GDM1 (cell line): ENCODE data around the gene PPP2R2D.
A peak's percentile ranks its signal among the peaks of the same experiment; 100 is the strongest.

ENCODE experiments used
- DNase-seq: peaks from one replicate; lab custom pipeline; 2025; lab: John Stamatoyannopoulos, UW

Gene PPP2R2D

DNA sequence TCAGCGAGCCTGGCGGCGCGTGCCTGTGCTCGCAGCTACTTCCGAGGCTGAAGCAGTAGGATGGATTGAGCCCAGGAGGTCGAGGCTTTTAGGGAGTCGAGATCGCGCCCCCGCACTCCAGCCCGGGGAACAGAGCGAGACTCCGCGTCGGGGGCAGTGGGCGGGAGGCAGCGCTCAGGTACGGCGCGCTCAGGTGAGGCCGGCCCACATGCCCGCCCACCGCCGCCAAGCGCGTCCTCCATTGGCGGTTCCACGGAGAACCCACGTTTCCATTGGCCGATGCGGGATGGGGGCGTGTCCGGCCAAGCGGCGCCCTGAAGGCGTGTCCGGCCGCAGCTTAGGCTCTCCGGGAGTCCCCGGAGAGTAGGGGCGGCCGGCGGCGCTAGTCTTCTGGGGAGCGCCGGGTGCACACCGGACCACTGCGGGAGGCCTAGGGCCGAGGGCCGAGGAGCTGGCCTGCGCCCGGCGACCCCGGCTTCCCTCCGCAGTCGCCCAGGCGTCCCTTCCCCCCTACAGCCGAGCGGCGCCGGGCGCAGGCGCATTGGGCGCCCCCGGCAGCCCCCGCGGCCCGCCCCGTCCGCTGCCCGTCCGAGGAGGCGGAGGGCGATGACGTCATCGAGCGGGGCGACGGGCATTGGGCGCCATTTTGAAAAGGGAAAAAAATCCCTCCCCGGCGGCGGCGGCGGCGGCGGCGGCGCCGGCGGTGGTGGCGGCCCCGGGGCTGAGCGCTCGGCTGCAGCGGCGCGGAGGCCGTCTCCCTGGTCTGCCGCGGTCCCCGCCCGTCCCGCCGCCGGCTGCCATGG is at the start of gene PPP2R2D:
PPP2R2D (plus strand) TSS at position 659 of the 803 bp plus-strand sequence; CDS start at position 800, 141 bp downstream.
- peak; percentile 87 for DNase-seq

- DNase-seq: no peak
These were observed 49.5 kb upstream of the PPP2R2D start for GRCh38 chr10:131851346-131851745.

DNA sequence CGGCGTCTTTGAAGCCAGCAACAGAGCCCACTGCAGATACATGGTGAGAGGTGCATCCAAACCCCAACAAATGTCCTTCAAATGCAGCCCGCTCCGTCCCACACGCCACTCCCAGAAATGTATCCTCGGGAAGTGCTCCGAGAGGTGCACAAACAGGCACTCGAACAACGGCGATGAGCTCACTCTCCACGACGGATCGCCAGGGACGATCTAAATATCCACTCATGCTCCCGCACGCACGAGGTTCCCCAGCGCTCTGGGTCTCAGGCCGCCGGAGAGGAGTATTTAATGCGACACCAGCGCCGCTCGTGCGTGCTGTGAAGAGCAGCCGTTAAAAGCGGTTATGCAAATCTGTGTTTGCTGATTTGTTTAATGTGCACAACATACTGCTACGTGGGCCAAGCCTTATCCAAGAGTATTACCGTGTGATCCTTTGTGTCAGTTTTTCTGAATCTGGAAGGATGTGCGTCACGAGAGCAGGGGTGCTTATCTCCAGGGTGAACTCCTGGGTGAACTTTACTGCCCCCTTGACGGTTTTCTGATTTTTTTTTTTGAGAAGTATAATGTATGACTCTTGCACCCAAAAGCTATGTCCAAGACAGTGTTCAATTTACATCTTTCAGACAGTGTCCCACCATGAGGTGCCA is 48.5 kb upstream of the PPP2R2D start:
- DNase-seq: no peak

GRCh38 chr10:131852823-131853609 is 47.8 kb upstream of the PPP2R2D start:
- DNase-seq: no peak

GRCh38 chr10:131853610-131853964 is 47.2 kb upstream of the PPP2R2D start:
- DNase-seq: no peak

GRCh38 chr10:131854579-131855335 is 46.1 kb upstream of the PPP2R2D start:
- DNase-seq: no peak

- DNase-seq: no peak
These were observed 45.1 kb upstream of the PPP2R2D start for GRCh38 chr10:131855461-131856401.

DNA sequence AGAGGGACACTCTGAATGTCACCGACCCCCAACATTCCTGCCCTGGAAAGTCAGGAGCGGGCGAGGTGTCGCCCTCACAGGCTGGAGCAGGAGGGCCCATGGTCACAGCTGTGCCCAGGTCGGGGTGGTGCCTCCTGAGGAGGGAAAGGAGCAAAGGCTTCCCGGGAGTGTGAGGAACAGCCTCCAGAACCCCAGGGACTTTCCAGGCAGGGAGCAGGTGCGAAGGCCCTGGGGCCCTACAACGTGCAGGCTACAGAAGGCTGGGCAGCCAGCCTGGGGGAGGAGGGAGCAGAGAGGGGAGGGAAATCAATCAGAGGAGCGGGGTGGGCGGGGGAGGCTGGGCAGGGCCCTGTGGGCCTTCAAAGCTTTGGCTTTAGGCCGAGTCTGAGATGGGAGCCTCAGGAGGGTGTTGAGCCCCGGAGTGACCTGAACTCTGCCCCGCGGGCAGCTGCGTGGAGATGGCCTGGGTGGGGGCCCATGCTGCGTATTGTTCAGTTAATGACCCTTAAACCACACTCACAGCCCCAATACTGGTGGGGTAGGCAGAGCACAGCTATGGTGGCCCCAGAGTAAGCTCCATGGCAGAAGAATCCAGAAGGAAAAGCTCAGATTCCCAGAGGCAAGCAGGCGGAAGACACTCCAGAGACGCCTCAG is 44.2 kb upstream of the PPP2R2D start:
- no peak for DNase-seq

- no peak for DNase-seq
These were observed 43.4 kb upstream of the PPP2R2D start for GRCh38 chr10:131857156-131858117.

GRCh38 chr10:131858118-131858515 is 42.7 kb upstream of the PPP2R2D start:
- no peak for DNase-seq

DNA sequence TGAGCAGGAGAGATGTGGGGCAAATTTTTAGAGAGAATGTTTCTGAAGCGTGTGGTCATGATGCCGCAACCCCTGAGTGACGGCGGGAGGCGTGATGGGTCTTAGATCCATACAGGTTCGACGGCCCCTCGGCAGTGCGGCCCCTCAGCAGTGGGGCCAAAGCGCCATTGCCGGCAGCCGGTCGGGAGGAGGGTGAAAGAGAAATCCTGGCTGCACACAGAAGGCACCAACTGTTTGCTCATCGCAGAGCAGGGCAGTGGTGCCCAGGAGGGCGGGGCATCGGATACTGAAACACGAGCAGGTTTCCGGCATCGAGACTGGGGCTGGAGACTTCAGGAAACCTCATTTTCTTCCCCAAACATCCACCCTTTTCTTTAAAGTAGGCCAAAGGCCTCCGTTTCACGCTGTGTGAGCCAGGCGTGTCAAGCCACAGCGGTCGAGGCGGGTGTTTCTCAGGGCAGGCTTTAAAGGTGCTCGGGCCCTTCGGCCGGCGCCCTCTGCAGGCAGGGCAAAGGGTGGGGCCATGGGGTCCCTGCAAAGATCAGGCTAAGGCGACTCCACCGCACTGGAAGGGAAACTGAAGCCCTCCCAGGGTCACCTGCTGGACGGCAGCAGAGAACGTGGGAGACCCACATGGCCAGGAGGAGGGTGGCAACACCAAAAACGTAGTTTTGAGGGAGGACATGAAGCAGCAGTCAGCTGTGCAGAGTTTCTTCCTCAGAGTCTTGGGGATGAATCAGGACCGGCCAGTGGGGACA is 42.0 kb upstream of the PPP2R2D start:
- no peak for DNase-seq

DNA sequence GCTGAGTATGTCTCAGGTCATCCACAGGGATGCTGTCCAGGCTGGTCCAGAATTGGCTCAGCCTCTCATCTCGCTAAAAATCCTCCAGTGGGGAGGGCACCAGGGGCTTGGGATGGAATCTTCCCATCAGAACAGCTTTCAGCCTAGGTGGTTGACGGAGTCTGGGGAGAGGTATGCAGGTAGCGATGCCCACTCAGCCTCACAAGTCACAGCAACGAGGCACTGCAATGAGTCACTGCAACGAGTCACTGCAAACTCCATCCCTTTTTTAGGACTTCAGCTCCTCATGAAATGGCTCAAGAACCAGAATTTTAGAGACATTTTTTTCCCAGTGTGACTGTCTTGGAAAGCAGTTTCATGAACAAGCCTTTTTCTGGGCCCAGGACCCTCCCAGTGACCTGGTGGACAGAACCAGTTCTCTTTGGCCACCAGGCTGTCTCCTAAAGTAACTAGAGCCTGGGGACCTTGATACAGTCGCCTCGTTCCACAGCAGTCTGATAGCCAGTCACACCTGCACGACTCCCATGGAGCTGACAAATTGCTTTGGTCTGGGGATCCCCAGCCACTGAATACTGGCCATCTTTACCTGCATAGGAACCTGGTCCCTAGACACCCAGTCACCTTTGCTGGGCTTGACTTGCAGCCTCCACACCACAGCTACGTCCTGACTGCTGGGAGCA is 41.3 kb upstream of the PPP2R2D start:
- no peak for DNase-seq

DNA sequence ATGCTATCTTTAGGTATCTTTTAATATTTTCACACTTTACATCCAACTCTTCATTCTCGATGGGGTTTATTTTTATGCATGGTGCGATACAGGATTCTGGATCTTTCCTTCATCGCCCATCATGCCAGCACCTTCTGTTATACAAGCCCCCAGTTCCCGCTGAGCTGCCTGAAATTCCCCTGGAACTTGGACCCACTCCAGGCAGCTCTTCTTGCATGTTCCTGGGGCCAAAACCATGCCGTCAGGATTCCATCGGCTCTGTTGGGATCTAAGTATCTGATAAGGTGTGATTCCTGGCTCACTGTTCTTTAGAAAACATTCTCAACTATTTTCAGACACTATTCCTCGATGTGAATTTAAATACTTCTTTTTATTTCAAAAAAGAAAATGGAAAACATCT is 40.5 kb upstream of the PPP2R2D start:
- DNase-seq: no peak

DNA sequence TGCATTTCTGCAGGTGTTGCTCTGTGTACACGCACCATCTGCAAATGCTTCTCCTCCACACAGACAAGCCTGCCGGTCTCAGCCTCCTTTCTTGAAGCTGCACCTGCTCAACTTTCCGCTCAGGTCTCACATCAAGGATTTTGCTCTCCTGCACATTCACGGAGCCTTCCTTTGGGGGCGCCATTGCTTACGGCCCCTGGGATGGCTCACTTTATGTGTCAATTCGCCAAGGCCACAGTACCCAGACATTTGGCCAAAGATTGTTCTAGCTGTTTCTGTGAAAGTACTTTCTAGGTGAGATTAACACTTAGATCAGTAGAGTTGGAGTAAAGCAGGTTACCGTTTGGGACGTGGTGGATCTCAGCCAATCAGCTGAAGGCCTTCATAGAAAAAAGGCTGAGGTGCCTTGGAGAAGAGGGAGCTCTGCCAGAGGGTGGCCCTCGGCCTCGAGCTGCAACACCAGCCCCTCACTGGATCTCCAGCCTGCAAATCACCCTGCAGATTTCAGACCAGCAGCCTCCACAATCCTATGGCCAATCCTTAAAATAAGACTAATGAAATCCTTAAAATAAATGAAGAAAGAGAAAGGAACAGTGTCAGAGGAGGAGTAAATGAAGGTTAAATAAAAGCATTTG is 39.9 kb upstream of the PPP2R2D start:
- DNase-seq: no peak

- no peak for DNase-seq
These were observed 38.3 kb upstream of the PPP2R2D start for GRCh38 chr10:131862548-131862947.

DNA sequence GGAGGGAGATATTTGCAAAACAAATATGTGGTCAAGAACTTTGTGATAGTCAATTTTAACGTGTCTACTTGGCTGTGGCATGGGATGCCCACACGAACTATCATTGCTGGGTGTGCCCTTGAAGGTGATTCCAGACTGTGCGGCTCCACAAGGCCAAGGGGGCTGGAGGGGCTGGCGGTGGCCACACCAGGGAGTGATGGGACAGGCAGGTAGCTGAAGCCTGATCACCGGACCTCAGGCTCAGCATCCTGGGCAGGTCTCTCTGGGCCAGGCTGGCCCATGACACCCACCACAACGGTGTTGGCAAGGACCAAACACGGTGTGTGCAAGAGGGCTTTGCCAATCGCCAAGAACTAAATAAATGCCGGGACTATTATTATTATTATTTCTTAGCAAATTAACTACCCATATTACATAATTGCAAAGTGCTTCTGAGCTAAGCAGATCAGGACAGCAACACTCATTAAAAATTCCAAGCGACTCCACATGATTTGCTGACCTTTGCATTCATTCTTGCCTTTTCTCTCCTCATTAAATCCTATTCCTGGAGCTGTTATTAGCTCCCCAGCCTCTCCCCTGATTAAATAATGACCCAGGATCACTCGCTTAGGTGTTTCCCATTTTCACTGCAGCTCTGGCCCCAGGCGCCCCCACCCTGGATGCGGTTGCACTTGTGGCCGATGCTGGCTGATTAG is 35.4 kb upstream of the PPP2R2D start:
- DNase-seq: no peak

DNA sequence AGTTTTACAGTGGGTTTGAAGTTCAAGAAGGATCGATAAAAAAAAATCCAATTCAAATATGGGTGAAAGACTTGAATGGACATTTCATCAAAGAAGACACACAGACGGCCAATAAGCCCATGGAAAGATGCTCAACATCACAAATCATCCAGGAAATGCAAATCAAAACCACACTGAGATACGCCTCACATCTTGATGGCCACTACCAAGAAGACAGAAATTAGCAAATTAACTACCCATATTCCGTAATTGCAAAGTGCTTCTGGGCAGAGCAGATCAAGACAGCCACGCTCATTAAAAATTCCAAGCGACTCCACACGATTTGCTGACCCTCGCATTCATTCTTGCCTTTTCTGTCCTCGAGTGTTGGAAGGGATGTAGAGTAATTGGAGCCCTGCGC is 34.1 kb upstream of the PPP2R2D start:
- no peak for DNase-seq
